Kasumi-1 (cell line): ENCODE data around the gene CNST.
A peak's percentile ranks its signal among the peaks of the same experiment; 100 is the strongest.

Source experiments
- DNase-seq, 2 experiments: peaks; one replicate each; lab custom pipeline; 2025; lab: John Stamatoyannopoulos, UW

The CNST gene

DNA sequence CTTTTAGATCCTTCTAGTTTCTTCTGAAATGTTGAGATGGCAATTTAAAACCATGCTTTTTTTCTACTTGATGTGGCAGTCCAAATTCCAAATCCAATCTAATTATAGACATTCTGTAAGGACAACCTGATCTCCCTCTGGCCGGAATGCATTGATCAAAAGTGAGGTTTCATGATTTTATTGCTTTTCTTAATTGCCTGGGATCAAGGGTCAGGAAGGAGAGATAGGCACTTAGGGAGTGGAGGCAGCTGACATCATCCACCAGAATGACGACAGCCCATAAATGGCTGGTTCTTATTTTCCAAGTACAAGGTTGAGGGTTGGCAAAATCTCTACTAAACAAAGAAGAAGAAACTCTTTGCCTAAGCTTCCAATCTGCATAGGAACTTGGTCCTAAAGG, 111.6 kb downstream of the CNST start:
- no peak for DNase-seq

DNA sequence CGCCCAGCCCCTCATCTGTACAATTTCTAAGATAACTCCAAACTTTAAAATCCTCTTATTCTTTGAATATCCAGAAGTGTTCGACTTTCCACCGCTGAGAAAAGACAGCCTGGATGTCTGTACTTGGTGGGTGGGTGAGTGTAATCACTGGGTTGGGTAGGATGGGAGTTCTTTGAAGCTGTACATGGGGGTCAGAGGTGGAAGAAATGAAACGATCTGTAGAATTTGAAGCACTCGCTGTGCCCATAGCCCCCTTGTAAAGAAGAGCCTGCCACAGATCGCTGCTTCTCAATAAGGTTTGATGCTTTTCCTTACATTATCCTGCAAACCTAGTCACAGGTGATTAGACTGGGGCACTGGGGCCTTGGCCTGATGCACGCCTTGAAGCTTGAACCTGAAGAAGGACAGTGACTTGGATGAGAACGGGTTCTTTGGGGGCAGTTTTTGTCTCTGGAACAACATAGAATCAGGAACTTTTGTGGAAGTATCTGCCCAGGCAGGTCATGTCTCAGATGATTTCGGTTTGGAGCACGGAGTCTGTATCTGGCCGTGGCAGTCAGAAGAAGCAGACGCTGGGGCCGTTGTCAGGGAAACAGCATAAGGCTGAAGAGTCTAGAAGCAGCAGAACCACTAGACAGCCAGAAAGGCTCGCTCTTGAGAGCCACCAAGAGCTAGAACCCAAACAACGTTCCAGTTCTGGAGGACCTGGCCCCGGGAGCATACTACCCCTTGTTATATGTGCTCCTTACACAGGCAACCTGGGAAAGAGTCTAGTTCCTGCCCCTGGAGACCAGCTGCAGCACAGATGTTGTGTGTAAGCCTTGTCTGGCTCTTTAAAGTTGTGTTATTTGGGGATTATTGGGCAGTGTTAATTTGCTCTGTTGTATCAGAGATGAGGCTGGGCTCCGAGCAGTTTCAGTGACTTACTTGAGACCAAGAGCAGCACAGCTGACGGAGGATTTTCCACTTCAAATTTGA, 112.8 kb downstream of the CNST start:
- no peak for DNase-seq

DNA sequence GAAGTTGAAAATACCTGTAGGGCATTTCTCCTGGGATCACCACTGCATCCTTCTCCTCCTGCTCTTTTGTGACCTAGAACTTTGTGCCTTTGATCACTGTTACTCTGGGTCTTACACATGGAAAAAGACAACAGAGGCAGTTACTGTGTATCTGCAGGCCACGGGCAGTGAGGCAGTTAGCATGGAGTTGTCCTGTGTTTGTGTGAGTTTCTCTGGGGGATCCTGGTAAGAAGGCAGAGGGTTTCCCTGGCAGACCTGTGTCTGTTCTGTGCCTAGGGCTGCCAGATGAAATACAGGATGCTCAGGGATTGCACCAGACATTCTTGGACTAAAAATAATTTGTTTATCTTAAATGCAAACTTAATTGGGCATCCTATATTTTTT, 113.5 kb downstream of the CNST start:
- no peak for DNase-seq

DNA sequence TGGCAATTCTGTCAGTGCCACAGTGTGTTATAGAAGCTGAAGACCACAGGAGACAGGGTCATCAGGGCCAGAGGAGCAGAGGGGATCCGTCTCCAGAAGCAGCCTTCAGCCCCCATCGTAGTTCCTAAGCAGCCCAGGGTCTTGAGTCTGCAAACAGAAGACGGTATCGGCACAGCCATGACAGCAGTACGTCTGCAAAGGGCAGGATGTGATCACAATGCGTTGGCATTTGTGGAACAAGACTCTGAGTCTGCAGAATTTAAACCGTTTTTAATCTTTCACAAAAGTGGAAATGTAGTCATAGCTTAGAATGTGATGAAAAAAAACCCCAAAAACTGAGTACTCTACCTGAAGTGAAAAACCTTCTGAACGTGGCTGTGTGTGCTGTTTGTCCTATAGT, 113.9 kb downstream of the CNST start:
- no peak for DNase-seq

DNA sequence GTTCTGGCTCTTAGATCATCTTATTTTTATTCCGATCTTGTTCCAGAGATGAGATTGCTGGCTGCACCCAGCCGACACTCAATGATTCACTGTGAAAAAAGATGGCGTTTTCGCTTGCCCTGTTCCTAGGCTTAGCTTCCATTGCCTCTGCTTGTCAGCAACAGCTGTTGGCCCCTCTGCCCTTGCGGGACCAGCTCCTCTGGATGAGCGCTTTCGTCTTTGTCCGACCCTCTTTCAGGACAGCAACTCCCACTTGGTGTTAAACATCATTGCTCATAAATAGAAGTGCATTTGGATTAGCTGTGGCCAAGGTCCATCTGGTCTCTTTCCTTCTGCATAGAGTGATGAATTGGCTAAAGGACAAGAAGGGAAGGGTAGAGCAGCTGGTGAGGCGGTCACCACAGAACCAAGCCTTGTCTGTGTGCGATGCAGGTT, 114.5 kb downstream of the CNST start:
- DNase-seq: no peak

DNA sequence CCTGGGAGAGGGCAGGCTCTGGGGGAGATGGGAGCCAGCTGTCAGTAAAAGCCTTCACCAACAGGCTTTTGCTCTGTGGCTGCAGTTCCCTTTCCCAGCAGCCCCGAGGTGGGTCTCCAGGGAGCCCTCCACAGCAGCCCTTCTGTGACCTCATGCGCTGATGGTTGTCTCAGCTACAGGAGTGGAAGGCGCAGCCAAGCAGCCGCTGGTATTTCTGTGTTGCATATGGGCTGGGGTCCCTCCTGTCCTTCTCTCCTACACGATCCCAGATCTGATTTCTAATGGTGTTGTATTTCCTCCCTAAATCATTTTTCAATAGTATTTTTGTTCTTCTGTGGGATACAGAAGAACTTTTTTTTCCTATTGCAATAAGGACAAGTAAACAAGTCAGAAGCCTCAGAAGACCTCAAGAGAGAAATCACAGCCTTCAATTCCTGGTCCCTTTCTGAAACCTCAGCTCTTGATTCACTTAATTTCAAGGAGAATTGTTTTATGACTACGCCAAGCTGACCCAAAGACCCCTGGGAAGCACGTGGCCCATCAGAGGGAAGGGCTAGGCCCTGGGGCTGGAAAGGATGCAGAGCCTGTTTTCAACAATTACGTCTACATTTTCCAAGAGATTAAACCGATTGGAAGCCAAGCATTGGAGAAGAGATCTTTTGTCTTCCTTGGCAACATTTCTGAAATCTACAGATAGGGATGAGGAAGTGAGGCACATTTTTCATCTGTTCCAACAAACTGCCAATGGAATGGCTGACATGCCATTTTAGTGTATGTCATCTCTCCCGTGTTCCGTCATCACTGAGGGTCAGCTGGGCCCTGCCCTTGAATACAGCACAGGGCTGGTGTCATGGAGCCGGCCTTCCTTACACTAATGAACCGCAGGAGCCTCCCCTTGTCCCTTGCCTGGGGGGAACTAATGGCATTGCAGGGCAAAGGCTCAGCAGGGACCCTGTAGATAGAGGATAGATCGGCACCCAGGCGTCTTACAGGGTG, 115.9 kb downstream of the CNST start:
- DNase-seq: no peak

DNA sequence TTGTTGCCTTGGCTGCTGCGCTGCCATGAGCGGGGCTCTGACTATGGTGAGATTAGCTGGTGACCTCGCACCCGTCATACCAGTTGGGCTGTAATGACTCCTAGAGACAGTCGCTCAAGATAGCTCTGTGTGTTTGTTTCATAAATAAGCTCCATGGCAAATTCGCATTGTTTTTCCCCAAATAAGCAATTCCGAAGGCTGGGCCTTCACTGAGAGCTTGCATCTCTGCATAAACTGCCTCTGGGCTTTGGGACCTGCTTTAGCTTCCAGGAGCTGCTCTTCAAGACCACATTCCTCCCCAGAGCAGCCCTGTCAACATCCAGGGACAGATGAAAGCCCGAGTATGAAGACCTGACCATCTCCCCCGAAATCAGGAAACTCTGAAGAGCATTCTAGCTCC, 117.3 kb downstream of the CNST start:
- no peak for DNase-seq

DNA sequence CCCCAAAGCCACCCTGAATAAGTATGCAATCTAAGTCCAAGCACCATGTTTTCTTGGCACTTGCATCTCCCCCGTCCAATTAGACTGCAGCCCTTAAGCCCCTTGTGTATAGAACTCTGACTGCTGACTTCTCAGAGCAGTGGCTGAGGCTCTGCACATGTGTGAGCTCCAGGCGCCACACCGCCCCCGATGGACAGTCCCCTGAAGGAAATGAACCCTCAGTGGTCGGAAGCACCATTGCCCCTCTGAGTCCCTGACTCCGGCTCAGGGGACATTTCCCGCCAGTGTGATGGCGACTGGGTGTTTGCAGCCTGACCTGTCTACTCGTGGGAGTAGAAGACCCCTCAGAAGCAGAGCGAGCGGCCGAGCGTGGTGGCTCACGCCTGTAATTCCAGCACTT, 120.7 kb downstream of the CNST start:
- DNase-seq: no peak

DNA sequence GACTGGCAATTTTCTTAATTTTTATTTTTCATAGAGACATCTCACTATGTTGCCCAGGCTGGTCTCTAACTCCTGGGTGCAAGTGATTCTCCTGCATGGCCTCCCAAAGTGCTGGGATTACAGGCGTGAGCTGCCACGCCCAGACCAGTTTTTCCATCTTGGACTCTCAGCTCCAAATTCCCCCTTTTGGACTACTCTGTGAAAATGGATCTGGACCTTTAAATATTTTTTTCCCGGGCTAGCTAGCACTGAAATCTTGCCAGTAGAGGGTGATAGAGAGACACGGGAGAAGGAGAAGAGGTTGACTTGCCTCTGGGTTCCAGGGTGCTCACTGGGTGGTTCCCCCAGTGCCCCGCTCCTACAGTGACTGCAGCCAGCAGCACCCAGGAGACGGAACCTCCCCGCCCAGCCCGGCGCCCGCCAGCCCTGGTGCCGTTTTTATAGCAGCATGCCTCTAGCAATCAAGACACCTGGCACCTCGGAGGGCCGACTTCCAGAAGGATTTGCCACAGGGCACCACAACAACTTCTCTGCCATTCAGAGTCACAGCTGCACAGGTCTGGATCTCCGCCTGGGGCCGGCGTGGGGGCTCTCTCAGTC, 123.3 kb downstream of the CNST start:
- peak; percentile 95 to 97 for DNase-seq

DNA sequence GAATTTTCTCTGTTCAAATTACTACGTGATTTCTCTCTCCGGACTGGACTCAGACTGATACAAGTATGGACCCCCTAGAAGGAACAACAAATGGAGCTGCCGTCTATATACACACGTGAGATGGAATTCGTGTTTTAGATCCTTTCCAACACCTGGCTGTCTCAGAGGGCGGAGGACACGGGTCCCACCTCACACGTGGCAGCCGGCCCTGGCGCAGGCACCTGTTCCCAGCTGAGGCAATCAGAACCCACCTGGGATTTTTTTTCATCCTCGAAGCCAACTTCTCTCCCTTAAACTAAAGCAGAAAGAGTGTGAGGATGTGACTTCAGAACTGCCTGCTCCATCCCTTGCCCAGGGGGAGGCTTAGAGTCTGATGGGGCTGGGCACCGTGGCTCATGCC, 123.8 kb downstream of the CNST start:
- DNase-seq: peak in 1 of 2 experiments; percentile 50

DNA sequence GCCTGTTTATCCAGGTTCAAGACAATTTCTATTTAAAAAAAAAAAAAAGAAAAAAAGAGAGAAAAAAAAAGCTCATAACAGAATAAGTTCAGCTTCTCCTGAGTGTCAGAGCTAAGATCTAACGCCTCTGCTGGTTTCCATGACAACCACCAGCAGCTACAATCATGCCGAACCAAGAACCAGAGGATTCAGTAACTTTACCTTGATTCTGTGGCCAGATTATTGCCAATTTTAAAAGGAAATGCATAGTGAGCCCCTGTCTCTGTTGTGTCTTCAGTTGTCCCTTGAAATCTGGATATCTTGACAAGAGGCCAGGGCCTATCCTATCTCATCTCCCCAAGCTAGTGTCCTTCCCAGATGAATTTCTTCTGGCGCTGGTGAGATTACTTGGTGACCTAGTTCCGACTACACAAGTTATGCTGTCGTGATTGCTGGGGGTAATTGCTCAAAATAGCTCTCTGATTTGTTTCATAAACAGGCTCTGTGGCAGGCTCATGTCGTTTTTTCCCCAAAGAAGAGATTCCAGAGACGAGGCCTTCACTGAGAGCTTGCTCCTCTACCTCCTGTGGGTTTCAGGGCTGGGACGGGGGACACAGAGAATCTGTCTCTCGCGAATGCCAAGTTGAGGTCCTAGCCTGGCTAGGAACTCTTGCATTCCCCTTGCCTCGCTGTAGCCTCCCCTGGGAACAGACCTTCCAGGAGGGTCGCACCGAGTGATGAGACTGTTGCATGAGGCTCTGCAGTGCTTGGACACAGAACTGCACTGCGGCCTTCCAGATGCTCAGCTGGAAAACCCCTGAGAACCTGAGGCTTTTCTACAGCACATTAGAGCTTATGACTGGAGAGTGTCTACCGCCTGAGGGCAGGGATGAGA, 125.6 kb downstream of the CNST start:
- DNase-seq: no peak

DNA sequence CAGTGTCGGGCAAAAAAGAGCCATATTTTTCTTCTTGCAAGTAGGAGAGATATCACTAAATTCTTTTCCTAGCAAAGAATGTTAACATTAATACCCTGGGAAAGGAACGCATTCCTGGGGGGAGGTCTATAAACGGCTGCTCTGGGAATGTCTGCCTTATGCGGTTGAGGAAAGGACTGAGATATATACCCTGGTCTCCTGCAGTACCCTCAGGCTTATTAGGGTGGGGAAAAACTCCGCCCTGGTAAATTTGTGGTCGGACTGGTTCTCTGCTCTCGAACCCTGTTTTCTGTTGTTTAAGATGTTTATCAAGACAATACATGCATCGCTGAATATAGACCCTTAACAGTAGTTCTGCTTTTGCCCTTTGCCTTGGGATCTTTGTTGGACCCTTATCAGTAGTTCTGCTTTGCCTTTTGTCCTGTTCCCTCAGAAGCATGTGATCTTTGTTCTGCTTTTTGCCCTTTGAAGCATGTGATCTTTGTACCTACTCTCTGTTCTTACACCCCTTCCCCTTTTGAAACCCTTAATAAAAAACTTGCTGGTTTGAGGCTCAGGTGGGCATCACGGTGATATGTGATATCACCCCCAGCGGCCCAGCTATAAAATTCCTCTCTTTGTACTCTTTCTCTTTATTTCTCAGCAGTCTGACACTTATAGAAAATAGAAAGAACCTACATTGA, 128.1 kb downstream of the CNST start:
- DNase-seq: peak; percentile 33 to 61

DNA sequence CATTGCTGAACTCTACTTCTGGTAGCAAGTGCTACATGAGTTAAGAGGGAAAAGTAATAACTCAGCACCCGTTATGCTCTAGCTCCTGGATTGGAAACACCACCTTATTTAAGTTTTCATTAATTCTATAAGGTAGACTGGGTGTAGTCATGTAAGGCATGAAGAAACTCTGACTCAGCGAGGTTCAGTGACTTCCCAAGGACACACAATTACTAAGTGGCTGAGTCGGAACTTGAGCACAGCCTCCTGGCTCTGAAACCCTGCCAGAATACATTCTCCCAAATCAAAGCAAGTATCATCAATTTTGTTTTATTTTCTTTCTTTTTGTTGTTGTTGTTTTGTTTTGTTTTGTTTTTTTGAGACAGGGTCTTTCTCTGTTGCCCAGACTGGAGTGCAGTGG, 128.9 kb downstream of the CNST start:
- no peak for DNase-seq

DNA sequence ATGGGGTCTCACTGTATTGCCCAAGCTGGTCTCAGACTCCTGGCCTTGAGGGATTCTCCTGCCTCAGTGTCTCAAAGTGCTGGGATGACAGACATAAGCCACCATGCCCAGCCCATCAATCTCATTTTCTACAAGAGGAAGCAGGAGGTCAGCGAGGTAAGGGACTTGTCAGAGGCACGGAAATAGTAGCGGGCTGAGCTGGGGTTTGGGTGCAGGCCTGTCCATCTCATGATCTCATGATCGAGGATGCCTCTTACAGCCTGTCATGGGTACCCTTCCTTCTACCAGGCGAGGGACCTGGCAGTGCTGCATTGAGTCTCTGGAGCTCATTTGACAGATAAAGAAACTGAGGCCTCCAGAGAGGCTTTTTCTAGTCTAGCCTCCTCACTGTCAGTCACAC, 129.4 kb downstream of the CNST start:
- no peak for DNase-seq

DNA sequence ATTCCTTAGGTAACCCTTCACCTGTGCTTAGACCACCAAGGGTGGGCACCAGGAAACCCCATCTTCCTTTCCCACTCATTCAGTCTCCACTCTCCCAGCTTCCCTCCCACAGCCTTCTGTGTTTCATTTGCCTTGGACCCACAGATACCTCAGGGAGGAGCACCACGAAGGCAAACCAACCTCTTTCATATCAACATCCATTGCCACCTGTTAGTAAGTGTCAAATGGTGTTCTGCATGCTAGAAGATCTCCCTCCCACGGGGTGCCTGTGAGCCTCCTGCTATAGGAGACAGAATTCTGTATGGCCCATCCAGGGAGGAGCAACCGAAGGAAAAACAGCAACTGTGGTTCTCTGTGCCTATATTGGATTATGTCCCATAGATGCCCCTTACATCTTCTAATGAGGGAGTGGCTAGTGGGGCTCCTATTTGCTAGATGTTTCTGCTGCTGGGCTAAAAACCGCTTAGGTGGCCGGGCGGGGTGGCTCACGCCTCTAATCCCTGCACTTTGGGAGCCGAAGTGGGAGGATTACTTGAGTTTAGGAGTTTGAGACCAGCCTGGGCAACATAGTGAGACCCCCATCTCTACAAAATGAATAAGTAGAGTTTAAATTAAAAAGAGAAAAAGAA, 132.3 kb downstream of the CNST start:
- DNase-seq: no peak

DNA sequence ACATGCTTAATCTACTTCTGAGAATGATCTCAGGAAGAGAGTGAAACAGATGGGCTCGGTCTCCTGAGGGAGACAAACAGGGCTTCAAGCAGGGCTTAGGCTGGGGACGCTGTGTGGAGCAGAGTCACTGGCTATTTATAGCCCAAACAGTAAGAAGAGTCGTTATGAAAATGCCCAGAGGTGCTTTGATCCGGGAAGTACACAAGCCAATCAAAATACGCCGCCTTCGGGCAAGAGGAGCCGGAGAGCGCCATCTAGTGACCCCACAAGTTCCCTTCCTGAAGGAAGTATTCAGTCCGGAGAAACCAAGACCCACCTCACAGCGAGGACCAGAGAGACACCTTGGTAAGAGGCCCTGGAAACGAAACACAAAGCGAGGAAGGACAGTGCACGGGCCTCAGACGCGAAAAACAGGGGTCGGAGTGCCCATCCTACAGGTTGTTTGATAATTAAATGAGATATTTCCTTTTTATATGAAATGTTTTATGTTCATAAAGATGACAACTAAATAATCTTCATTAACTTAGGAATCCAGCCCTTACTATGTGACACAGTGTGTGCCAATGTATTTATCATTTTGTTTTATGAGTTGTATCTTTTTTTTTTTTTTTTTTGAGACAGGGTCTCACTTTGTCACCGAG, 133.0 kb downstream of the CNST start:
- peak; percentile 98 to 99 for DNase-seq

DNA sequence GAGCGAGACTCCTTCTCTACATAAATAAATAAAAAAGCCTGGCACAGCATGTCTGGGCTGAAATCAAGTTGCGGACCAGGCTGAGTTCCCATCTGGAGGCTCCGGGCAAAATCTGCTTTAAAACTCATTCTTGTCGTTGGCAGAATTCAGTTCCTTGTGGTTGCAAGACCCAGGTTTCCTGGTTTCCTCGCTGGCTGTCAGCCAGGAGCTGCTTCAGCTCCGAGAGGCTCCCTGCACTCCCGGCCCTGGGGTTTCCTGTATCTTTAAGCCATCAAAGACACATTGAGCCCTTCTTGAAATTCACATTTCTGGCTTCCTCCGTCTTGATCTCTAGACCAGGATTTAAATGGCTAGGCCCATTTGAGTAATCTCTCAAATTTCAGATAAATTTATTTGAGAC, 137.3 kb downstream of the CNST start:
- peak; percentile 96 for DNase-seq

DNA sequence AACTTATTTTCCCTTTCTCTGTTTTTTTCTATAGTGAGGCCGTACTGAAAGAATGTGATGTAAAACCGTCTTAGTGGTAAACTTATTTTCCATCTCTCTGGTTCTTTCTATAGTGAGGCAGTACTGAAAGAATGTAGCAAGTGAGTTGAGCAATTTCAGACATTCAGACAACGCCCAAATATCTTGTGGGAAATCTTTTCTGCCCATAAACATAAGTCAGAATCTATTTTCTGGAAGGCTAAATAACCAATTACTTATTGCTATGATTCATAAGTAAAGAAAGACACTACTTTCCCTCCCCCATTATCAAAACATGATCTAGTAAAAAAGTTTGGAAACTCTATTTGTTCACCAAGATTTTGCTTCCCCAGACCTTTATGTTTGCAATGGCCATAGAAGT, 139.1 kb downstream of the CNST start:
- no peak for DNase-seq

DNA sequence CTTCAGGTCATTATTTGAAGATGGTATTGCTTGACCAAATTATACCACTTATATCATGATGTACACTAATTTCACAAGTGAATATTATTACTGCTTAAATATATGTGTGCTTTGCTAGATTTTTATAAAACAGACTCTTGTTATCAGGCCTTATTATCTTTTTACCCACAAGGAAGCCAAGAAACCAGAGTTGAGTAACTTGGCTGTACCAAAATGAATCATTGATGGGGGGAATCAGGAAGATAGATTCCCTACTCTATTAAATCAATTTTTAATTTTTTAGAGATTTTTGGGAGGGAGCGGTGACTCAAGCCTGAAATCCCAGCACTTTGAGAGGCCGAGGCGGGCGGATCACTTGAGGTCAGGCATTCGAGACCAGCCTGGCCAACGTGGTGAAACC, 141.9 kb downstream of the CNST start:
- DNase-seq: peak in 1 of 2 experiments; percentile 14

DNA sequence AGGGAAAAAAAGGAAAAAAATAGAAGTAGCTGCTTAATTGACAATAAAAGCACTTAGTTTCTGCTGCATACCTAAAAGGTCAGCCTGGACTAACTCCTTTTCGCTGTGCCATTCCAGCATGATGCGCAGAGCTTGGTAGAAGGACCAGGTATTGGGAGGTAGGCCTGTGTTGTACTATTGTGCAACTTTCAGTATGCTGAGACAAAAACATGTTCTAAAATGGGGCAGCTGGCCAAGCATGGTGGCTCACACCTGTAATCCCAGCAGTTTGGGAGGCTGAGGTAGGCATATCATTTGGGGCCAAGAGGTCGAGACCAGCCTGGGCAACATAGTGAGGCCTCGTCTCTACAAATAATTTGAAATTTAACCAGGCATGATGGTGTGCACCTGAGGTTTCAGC, 142.9 kb downstream of the CNST start:
- no peak for DNase-seq
